ENCODE data around the gene RAD23A.

DNA sequence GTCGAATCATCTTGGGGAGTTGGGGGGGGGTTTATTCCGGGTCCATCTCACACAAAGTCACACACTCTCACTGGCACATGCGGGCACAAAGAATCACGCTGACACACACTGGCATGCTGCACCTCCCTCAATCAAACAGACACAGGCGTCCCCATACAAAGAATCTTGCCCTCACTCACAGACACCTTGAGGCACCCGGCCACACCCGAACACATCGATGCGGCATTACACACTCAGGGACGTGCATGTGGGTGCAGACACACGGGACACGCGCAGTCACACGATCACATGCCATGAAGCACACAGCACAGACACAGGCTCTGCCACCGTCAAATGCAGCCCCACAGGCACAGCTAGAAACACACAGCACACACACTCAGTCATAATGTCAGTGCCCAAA, 57.4 kb downstream of the RAD23A start:
- TF ChIP-seq CTCF (IDR thresholded peaks at IDR 0.05): no peak
- no peak for TF ChIP-seq EZH2 (IDR thresholded peaks at IDR 0.05)
- TF ChIP-seq EZH2phosphoT487 (IDR thresholded peaks at IDR 0.05): peak; percentile 14

Measured in neural progenitor cell (in vitro differentiated cells).